Measurements from ENCODE around the gene DTNB.
"Not testable (repeated sequence)": the region's sequence is repeated elsewhere in the genome, so short reads cannot be mapped to it uniquely, and the experiment has no call there.

The DTNB gene

DNA sequence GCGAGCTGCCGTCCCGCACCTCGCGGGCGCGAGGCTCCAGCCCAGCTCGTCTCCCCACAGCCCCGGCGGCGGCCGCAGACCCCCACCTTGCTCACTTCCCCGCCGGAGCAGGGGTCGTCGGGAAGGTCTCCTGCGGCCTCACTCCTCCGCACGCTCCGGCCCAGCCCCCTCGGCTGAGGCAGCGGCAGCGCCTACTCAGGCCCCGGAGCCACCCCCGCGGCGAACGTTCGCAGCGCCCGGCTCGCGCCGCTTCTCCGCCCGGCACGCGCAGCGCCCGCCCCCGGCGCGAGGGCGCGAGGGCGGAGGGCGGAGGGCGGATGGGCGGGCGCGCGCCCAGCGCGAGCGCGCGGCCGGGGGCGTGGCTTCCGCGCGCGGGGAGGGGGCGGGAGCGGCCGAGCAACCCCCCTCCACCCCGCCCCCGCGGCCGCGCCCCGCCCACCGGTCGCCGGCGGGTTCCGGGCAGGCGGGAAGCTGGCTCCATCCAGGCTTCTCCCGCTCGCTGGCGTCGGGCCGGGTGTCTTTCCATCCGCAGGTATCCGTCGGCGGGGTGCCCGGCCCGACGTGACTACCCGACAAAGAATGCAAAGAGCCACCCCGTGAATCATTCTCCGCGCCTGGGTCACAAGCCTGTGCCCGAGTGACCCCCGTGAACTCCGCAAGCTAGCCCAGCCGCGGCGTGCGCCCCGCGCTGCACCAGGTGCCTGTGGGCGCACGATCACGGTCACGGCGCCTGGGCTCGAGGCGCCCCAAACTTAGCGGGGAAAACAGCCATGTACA is at the start of gene DTNB:
TSS of gene DTNB (minus strand) at position 278 of the 777 bp plus-strand sequence. CDS start 20,917 bp downstream, outside the sequence.
- DNase-seq (ENCODE audit: low read depth, low spot score) = peak; percentile 57
- peak within 1 kb of the TSS; percentile 61 for H3K27ac ChIP-seq

DNA sequence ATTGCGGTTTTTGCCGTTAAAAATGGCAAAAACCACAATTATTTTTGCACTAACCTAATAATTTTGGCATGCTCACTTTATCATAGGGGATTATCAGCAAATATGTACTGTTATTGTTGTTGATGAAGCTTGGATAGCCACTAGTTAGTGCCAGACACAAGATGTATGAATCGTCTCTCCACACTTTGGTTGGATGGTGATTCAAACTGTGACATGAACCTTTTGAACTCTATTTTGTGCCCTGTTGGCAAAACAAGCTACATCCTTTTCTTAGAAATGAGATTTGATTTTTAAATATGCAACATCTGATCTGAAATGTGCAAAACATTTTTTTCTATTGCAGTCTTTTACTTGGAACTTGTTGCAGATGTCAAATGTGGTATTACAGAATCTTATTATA is 48.8 kb upstream of the DTNB start:
- no peak for DNase-seq (ENCODE audit: low read depth, low spot score)
- no peak overlapping the region for H3K27ac ChIP-seq

DNA sequence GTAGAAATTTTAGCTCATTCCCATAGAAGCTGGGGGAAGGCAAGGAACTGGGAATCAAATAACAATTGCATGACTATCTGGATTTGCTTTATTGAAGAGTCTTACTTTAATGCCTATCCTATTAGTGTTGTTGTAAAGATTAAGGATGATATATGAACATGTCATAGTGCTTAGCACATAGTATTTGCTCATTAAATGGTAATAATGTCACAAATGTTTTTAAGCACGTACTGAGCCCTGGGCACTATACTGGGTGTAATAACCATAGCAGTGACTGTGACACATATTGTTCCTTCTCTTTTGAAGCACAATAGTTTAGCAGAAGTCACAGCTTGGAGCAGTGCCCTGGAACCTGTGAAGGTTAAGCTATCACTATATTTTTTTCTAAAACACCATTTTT is 47.2 kb upstream of the DTNB start:
- no peak for DNase-seq (ENCODE audit: low read depth, low spot score)
- peak overlapping the region; percentile 41 for H3K27ac ChIP-seq

DNA sequence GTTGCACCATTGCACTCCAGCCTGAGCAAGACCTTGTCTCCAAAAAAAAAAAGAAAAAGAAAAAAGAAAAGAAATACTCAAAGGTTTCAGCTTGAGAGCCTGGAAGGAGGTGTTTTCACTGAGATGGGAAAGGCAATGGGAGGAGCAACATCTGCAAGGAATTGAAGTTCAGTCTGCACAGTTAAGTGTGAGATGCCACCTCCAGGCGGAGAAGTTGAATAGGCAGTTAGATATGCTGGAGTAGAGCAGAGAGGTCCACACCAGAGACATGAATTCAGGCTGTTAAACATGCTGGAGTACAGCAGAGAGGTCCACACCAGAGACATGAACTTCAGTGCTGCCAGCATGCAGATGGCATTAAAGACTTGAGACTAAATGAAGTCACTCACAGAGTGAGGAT is 41.4 kb upstream of the DTNB start:
- DNase-seq (ENCODE audit: low read depth, low spot score) = no peak

DNA sequence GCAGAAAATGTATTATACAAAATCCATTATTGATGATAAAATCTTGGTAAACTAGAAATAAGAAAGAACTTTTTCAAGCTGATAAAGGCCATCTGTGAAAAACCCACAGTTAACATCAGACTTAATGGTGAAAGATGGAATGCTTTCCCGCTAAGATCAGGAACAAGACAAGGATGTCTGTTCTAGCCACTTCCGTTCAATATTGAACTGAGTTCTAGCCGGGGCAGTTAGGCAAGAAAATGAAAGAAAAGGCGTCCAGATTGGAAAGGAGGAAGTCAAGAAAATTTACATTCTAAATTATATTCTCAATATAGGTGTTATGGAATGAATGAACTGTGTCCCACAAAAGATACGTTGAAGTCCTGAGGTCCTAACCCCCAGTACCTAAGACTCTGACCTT is 39.1 kb upstream of the DTNB start:
- no peak overlapping the region for H3K27ac ChIP-seq
- no peak for DNase-seq (ENCODE audit: low read depth, low spot score)

More for the DNA sequence above, 41.4 kb upstream of the DTNB start:
- H3K27ac ChIP-seq = no peak overlapping the region

DNA sequence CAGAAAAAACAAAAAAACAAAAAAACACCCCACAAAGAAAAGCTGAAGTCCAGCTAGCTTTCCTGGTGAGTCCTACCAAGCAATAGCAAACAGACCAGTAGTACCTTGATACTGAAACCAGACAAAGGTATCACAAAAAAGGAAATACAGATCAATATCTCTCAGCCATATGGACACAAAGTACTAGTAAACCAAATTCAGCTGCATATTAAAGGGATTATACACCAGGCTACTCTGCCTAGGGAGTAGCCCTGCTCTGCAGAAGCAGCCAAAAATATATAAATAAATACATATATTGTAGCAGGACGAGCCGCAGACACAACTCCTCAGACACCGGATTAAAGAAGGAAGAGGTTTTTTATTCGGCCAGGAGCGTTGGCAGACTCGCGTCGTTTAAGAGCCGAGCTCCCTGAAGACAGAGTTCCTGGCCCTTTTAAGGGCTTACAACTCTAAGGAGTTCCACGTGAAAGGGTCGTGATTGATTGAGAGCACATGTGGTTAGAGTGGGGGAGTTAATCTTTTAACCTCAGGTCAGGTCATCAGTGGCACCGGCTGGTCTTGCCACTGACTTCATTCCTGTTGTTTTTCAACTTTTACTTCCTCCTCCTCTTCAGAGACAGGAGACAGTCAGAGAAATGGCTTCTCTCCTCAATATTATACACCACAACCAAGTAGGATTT is 38.4 kb upstream of the DTNB start:
- DNase-seq (ENCODE audit: low read depth, low spot score) = no peak
- H3K27ac ChIP-seq = no peak overlapping the region

DNA sequence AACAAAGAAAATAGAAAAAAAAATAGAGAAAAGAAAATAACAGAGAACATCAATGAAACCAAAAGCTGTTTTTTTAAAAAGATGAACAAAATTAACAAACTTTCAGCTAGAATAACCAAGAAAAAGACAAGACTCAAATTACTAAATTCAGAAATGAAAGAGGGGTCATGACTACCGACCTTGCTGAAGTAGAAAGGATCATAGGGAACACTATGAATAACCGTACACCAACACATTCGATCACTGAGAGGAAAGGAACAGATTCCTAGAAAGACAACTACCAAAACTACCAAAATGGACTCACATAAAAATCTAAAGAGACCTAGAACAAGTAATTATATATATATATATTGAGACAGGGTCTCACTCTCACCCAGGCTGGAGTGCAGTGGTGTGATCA is 37.4 kb upstream of the DTNB start:
- no peak overlapping the region for H3K27ac ChIP-seq
- no peak for DNase-seq (ENCODE audit: low read depth, low spot score)

DNA sequence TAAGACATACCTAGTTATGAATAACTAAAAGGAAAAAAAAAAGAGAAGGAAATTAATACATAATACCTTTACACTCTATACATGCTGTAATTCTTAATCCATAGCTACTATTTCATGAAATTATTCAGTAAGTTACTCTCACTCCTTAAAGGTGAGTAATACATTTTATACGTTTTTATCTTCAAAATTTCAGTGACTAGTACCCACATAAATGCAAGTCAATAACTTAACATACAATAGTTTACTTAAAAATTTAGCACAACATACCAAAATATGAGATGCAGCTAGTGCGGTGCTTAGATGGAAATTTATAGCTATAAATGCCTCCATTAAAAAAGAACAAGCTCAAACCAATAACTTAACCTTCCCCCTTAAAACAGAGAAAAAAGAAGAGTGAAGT is 36.0 kb upstream of the DTNB start:
- H3K27ac ChIP-seq = no peak overlapping the region

DNA sequence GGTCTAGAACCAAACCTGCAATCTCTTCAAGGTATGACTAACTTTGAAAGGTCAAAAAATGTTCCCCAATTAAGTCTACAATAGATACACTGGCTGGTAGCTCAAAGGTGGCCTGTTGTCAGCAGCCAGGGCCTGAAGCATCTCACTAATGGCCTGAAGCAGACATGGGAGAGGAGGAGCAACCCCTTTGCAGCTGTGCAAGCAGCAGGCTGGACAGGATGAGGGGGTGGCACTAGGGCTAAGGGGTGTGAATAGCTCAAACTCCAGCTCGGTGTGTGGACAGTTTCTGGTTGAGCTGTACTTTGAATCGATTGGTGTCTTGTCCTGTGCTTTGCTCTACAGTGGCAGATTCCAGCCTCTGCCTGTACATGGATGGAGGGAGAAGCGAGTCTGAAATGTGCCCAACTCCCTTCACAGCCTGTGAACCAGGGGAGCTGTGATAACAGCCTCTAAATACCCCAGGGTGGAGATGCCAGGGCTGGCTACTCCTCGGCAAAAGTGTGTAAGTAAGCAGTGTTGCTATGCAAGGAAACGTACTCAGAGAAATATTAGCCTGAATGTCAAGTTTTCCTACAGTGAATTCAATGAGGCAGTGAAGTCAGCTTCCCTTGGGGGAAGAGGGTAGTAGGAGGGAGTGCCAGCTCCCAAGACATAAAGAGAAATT is 34.7 kb upstream of the DTNB start:
- no peak for DNase-seq (ENCODE audit: low read depth, low spot score)
- no peak overlapping the region for H3K27ac ChIP-seq

More for the DNA sequence above, 36.0 kb upstream of the DTNB start:
- DNase-seq (ENCODE audit: low read depth, low spot score) = no peak

DNA sequence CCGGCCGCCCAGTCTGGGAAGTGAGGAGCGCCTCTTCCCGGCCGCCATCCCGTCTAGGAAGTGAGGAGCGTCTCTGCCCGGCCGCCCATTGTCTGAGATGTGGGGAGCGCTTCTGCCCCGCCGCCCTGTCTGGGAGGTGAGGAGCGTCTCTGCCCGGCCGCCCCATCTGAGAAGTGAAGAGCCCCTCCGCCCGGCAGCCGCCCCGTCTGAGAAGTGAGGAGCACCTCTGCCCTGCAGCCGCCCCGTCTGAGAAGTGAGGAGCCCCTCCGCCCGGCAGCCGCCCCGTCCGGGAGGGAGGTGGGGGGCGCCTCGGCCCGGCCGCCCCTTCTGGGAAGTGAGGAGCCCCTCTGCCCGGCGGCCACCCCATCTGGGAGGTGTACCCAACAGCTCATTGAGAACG is 32.2 kb upstream of the DTNB start:
- DNase-seq (ENCODE audit: low read depth, low spot score); H3K27ac ChIP-seq: not testable (repeated sequence)

DNA sequence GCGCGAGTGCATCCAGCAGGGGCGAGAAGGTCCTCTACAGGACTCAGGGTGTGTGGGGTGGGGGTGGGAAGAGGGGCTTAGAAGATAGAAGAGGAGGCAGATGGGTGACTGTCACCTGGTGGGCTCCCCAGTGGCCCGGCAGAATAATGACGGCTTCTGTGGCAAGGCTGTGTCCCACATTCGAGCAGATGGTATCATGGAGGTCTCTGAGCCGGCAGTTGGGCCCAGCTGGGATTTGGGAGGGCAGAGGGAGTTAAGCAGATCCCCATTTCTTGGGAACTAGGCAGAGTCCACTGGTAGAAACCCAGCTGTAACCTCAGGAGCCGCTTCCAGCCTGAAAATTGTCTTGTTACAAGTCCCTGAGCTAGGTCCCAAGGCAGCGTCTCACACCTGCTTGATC is 28.4 kb upstream of the DTNB start:
- DNase-seq (ENCODE audit: low read depth, low spot score) = no peak
- no peak overlapping the region for H3K27ac ChIP-seq

DNA sequence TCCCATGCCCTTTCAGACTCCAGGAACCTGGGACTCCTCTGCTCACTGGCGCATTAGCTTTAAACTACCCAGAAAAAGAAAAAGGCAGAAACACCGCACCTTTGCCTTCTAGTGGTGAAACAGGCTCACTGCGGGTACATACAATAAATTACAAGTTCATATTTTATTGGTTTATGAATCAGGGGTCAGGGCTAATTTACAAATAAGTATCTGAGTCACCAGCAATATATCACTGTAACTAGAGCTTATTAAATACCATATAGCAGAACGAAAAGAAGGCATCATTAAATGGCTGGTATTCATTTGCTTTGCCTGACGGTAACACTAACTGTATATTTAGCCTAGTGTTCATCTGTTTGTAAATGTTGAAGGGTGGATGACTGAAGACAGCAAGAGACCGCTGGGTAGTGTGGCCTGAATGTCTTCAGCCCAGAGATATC is 26.9 kb upstream of the DTNB start:
- no peak overlapping the region for H3K27ac ChIP-seq
- peak; percentile 65 for DNase-seq (ENCODE audit: low read depth, low spot score)

DNA sequence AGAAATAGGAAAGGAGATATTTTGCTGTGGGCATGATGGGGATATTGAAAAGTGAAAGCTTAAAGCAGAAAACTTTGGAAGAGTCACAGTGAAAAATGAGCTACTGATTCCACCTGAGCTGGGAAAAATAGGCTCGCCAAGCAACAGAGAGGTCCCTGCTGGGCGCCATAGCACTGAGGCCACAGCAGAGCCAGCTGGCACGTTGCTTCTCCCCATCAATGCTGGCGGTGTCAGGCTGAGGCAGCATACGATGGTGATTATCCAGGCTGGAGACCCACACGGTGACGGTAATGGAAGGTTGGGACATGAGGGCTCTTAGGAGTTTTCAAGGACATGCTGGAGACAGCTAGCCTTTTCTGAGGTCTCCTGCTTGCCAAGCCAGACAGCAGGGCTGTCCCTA is 25.8 kb upstream of the DTNB start:
- DNase-seq (ENCODE audit: low read depth, low spot score) = no peak
- H3K27ac ChIP-seq = no peak overlapping the region

DNA sequence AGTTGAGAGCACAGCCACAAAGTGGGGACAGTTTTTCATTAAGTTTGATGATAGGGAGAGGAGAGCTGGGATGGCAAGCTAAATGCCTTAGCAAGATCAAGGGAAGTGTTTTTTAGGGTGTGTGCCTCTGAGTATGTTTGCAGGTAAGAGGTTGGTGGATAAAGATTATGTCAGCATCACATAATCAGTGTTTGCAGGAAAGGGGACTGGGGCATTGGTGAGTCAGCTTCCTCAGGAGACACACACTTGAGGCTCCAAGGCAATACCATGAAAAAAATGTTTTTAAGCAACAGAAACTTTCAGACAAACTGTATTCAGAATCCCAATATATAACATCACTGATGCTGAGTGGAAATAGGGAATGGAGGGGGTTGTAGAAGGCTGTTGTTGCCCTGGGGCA is 25.4 kb upstream of the DTNB start:
- peak; percentile 37 for DNase-seq (ENCODE audit: low read depth, low spot score)

DNA sequence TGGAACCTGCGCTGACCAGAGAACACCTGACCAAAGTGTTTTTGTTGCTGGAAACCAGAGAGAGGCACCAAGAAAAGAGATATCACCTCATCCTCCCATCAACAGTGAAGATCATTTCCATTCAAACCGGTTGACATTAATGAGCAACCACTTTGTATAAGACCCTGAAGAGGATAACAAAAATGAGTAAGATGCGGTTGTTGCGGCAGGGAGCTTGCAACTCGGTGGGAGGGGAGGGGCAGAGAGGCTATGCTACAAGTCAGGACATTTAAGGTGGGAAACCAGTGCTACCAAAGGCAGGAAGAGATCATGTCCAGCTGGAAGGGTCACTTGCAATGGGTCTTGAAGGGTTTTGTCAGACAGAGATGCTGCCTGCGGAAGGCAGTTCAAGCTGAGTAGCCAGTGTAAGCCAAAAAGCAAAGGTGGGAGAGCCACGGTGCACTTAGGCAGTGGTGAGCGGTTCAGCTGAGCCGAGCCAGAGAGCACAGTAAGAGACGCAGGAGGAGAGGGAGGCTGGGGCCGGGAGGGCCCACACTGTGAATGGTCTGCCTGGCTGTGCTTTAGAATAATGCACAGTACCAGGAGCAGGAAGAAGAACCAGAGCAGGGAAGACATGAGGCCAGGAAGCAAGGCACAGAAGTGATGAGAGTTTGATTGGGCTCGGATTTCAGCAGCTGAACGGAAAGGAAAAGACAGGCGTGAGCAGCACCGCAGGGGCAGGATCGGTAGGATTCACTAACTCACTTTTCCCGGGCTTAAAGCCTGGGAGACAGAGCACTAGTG is 24.4 kb upstream of the DTNB start:
- no peak overlapping the region for H3K27ac ChIP-seq
- no peak for DNase-seq (ENCODE audit: low read depth, low spot score)

More for the DNA sequence above, 25.4 kb upstream of the DTNB start:
- no peak overlapping the region for H3K27ac ChIP-seq

DNA sequence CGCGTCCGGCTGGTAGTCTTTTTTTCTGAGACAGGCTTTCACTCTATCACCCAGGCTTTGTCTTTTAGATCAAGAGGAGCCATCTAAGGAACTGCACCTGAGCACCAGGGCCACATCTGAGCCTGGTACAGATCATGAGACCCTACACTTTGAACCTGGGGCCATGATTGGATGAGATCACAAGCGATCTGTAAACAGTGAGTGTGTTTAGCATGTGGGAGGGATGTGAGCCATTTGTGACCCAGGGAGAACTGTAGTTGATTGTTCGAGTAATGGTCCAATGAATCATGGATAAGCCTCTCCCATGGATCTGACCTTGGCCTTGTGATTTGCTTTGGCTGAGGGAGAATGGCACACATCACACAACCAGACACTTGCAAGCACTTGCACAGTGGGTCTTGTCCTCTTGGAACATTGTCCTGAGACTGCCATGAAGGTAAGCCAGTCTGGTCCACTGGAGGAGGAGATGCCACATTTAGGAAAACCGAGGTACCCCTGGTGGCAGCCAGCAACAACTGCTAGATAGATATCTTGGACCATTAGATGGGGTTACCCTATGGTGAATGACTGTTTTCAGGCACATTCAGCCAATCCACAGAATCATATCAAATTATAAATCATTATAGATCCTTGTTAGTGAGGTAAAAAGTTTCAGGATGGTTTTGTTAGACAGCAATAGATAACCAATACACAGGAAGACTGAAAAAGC is 19.5 kb upstream of the DTNB start:
- H3K27ac ChIP-seq = no peak overlapping the region
- DNase-seq (ENCODE audit: low read depth, low spot score) = no peak

DNA sequence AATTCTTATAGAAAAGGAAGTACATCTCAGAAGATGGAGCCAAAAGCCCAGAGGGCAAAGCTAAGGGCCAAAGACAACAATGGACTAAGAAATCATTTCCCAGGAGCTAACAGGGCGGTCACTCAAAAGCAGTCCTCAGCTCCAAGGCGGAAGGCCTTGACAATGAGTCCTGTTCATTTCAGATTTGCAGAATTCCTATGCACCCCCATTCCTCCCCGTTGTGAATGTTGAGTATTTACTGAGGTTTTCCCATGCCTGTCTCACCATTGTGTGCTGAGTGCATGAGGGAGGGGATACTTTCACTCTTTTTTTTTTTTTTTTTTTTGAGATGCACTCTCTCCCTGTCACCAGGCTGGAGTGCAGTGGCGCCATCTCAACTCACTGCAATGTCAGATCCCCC is 18.8 kb upstream of the DTNB start:
- no peak for DNase-seq (ENCODE audit: low read depth, low spot score)
- H3K27ac ChIP-seq = no peak overlapping the region

DNA sequence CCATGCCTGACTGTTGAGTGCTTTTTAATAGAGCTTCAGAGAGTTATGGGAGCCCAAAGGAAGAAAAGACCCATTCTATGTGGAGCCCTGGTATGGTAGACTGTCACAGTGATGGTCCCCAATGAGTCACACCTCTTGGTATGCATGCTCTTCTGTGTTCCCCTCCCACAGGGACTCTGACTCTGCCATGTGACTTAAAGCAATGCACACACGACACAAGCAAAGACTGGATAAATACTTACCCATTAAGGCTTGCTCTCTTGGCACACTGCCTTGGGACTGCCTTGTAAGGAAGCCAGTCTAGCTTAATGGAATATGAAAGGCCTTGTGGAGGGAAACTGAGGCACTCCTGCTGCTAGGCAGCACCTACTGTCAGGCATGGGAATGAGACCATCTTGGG is 16.7 kb upstream of the DTNB start:
- H3K27ac ChIP-seq = no peak overlapping the region
- DNase-seq (ENCODE audit: low read depth, low spot score) = no peak

DNA sequence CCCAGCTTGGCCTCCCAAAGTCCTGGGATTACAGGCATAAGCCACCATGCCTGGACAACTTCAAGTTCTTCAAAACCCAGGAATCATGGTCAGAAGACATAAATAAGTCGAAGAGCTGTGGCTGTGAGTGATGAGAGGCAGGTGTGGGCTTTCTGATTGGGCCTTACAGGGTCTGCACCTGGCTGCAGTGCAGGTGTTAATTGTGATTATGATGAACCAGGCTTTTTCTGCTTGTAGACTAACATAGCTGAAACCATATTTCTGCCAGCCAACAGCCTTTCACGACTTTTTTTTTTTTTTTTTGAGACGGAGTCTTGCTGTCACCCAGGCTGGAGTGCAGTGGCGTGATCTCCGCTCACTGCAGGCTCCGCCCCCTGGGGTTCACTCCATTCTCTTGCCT is 14.9 kb upstream of the DTNB start:
- H3K27ac ChIP-seq = no peak overlapping the region
- no peak for DNase-seq (ENCODE audit: low read depth, low spot score)

DNA sequence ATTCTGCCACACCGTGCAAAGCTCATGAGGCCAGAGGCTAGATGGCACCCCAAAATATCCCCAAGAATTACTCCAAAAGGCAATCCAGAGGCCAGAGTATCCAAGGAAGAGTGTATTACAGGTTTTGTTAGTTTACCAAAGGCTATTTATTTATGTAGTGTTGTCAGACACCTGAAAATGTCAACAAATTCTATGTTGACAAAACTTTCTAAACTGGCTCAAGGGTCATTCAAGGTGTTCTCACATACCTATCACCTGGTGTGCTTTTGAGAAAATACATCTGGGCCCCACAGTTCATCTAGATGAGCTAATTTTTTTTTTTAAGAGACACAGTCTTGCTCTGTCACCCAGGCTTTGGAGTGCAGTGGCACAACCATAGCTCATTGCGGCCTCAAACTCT is 12.4 kb upstream of the DTNB start:
- H3K27ac ChIP-seq = no peak overlapping the region
- no peak for DNase-seq (ENCODE audit: low read depth, low spot score)

All from epithelial cell of prostate (primary cell).